Neutrophil (primary cell): ENCODE measurements around the gene CETP.
A peak's percentile ranks its signal among the peaks of the same experiment; 100 is the strongest.

ENCODE experiments used
- H3K27ac ChIP-seq: fragments of 200-600 bp; sonication (generic); 2 replicates; pipeline ENCODE4 v1.5.1; 2016; ENCODE audit warnings: mild to moderate bottlenecking, moderate library complexity
- H3K27me3 ChIP-seq: fragments of 200-600 bp; sonication (generic); 2 replicates; pipeline ENCODE4 v1.6.0; 2016; ENCODE audit warnings: mild to moderate bottlenecking
- H3K36me3 ChIP-seq: fragments of 200-600 bp; sonication (generic); 2 replicates; pipeline ENCODE4 v1.5.1; 2017
- H3K4me1 ChIP-seq, 2 experiments: fragments of 200-600 bp in 1 of 2; sonication (generic) in 1 of 2; 1 replicate in 1 of 2; 2 replicates in 1 of 2; pipeline versions ENCODE4 v1.5.1 to v1.6.1; 2013 to 2016; ENCODE audit warnings: low read depth in 1 of 2, low read length in 1 of 2, mild to moderate bottlenecking in 1 of 2, moderate library complexity in 1 of 2; ENCODE audit not compliant: control insufficient read depth in 1 of 2, insufficient read depth in 1 of 2
- H3K4me3 ChIP-seq, 2 experiments: fragments of 200-600 bp in 1 of 2; sonication (generic) in 1 of 2; 1 replicate in 1 of 2; 2 replicates in 1 of 2; pipeline ENCODE4 v1.5.1; 2013 to 2016; ENCODE audit warnings: low read depth in 1 of 2, low read length in 1 of 2, mild to moderate bottlenecking in 1 of 2, moderate library complexity in 1 of 2
- H3K9me3 ChIP-seq: fragments of 200-600 bp; sonication (generic); 2 replicates; pipeline ENCODE4 v1.5.1; 2016
- TF ChIP-seq, protein P1 (sequence below): fragments of 200-600 bp; sonication (generic); IDR thresholded peaks from 2 replicates; pipeline ENCODE4 v1.5.1; 2016; ENCODE audit warnings: antibody characterized with exemption

CETP gene

DNA sequence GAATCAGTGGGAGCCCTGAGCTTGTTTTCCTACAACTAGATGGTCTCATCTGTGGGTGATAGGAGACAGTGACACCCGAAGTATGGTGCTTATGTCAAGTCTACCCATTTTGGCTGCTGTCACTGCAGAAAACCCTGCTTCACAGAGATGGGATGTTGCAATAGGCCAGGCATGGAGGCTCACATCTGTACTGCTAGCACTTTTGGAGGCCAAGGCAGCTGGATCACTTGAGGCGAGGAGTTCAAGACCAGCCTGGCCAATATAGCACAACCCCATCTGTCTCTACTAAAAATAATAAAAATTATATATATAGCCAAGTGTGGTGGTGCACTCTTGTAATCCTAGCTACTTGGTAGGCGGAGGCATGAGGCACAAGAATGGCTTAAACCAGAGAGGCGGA, 32.1 kb upstream of the CETP start:
- peaks cover 23 to 26% of the 10 kb centered on the region in 2 experiments for H3K4me1 ChIP-seq
- no peaks in the 10 kb centered on the region for H3K36me3 ChIP-seq
- TF ChIP-seq, protein P1, sequence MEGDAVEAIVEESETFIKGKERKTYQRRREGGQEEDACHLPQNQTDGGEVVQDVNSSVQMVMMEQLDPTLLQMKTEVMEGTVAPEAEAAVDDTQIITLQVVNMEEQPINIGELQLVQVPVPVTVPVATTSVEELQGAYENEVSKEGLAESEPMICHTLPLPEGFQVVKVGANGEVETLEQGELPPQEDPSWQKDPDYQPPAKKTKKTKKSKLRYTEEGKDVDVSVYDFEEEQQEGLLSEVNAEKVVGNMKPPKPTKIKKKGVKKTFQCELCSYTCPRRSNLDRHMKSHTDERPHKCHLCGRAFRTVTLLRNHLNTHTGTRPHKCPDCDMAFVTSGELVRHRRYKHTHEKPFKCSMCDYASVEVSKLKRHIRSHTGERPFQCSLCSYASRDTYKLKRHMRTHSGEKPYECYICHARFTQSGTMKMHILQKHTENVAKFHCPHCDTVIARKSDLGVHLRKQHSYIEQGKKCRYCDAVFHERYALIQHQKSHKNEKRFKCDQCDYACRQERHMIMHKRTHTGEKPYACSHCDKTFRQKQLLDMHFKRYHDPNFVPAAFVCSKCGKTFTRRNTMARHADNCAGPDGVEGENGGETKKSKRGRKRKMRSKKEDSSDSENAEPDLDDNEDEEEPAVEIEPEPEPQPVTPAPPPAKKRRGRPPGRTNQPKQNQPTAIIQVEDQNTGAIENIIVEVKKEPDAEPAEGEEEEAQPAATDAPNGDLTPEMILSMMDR, result no peak
- H3K27ac ChIP-seq, result no peak overlapping the region
- peaks cover 16% of the 10 kb centered on the region for H3K27me3 ChIP-seq
- no peak overlapping the region for H3K4me3 ChIP-seq
- H3K9me3 ChIP-seq, result no peaks in the 10 kb centered on the region

DNA sequence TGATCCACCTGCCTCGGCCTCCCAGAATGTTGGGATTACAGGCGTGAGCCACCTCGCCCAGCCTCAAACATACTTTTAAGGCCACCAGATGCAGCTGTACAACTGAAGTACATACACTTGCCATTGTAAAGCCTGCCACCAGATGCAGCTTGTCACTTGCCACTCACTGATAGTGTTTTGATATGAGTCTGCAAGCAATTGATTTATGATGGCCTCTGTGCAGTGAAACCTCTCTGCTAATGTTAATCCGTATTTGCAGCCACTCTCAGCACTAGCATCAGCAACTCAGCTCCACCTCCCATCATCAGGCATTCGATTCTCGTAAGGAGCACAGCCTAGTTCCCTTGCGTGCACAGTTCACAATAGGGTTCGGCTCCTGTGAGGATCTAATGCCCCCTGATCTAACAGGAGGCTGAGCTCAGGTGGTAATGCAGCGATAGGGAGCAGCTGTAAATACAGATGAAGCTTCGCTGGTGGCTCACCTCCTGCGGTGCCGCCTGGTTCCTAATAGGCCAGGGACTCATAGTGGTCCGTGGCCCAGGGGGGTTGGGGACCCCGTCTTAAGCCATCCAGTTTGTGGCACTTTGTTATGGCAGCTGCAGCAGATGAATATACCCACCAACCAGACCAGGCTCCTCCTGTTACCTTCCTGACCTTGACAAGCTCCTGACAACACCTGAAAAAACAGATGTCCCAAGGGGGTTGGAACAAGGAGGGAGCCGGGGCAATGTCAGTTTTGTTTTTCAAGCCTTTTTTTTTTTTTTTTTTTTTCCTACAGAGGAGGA, 31.1 kb upstream of the CETP start:
- peaks cover 10% of the 10 kb centered on the region for H3K27me3 ChIP-seq
- TF ChIP-seq, protein P1, result no peak

DNA sequence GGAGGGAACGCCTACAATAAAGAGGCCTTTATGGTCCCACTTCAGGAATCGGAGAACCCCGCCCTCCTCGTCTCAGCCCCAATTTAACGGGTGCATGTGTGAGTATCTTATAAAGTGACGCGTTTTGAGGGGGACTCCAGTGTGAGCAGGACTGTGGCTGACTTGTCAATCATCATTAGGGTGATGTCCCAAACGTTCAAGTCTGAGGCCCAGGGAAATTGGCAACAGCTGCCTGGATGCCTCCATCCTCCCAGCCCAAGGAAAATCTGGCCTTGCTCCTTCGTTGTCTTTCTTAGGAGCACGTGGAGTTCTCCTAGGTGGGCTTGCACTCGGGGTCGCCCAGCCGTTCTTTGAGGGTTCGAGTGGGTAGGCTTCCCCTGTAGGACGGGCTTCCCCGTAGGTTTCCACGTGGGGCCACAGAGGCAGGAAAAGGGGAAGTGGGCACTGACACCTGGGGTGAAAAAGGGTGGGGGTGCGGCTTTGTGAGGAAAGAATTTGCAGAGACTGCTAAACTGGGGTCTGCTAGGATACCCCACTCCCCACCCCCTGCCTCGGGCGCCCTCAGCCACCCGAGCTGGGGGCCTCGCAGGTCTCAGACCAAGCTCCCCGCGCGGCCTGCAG, 30.4 kb upstream of the CETP start:
- H3K9me3 ChIP-seq, result no peaks in the 10 kb centered on the region
- H3K36me3 ChIP-seq, result peaks cover 17% of the 10 kb centered on the region
- TF ChIP-seq, protein P1, result no peak
- peaks cover 4% of the 10 kb centered on the region for H3K27me3 ChIP-seq
- H3K4me3 ChIP-seq, result peak overlapping the region; percentile 68 to 89
- peaks cover 26 to 27% of the 10 kb centered on the region in 2 experiments for H3K4me1 ChIP-seq
- peak overlapping the region; percentile 96 for H3K27ac ChIP-seq

More for the DNA sequence above, 31.1 kb upstream of the CETP start:
- Histone ChIP-seq H3K36me3 (peaks cover 10% of the 10 kb centered on the region), H3K4me1 (peaks cover 26 to 27% of the 10 kb centered on the region in 2 experiments), H3K27ac (peak overlapping the region; percentile 96), H3K4me3 (peak overlapping the region; percentile 68 to 89), H3K9me3 (no peaks in the 10 kb centered on the region)

DNA sequence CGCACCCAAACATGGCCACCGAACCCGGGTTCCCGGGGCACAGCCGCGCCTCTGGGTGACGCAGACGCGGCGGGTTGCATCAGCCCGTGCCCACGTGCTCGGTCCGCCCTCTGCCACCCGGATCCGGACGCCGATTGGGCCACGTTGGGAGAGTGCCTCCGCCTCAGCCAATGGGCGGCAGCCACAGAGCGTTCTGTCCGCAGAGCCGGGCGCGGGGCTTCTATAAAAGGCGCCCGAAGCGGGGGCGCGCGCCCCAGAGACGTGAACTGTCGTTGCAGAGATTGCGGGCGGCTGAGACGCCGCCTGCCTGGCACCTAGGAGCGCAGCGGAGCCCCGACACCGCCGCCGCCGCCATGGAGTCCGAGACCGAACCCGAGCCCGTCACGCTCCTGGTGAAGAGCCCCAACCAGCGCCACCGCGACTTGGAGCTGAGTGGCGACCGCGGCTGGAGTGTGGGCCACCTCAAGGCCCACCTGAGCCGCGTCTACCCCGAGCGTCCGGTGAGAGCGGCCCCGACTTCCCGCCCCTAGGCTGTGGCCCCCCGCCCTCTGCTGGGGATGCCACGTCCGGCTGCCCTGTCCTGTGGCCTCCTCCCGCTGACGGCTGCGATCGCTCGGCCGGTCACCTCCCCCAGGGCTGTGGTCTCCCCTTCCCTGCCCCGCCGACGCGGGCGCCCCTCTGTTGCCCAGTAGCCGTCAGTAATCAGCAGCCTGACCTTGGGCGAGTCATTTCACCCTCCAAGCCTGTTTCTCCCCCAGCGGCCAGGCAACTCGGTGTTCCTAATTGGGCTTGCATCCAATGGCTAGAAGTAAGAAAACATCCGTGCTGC, 29.6 kb upstream of the CETP start, which contains the start of gene HERPUD1:
HERPUD1 (plus strand) TSS at position 251 of the 829 bp plus-strand sequence; CDS start at position 354, 103 bp downstream.
- TF ChIP-seq, protein P1, result peak; percentile 68
- Histone ChIP-seq H3K27ac (peak within 1 kb of the TSS; percentile 96), H3K4me1 (peaks cover 26 to 27% of the 10 kb centered on the region in 2 experiments), H3K36me3 (peaks cover 25% of the 10 kb centered on the region), H3K9me3 (no peaks in the 10 kb centered on the region), H3K4me3 (peak within 1 kb of the TSS; percentile 68 to 89), H3K27me3 (no peaks in the 10 kb centered on the region)
